Right cardiac atrium (tissue), 5 donors: ENCODE data around the gene SLC6A3. TPM values are rescaled to one million over a fixed set of nuclear protein-coding genes. Genes with fewer than 3 reads are reported as not detected.
"Not testable (repeated sequence)": the region's sequence is repeated elsewhere in the genome, so short reads cannot be mapped to it uniquely, and the experiment has no call there.

Experiments used
- ATAC-seq, 2 donors: fragments of 200-7000 bp; cut with Tn5 transposase; one replicate each; pipeline versions ENCODE4 v1.8.0 to v1.9.1; 2020; ENCODE audit warnings: moderate library complexity in 2 of 2, mild to moderate bottlenecking in 1 of 2
- DNase-seq, 3 donors: peaks; one replicate each; pipeline ENCODE4 v3.0.0-alpha.2; 2020
- H3K27ac ChIP-seq: one replicate; pipeline ENCODE4 v1.5.1; 2013; ENCODE audit warnings: mild to moderate bottlenecking, low read length, control low read depth, moderate library complexity
- H3K27me3 ChIP-seq: one replicate; pipeline ENCODE4 v1.6.1; 2013; ENCODE audit not compliant: control insufficient read depth, insufficient read depth
- H3K4me1 ChIP-seq: one replicate; pipeline ENCODE4 v1.6.1; 2013; ENCODE audit warnings: low read length; ENCODE audit not compliant: control insufficient read depth, insufficient read depth
- H3K4me3 ChIP-seq: one replicate; pipeline ENCODE4 v1.5.1; 2013; ENCODE audit warnings: low read length, control low read depth
- H3K9me3 ChIP-seq: one replicate; pipeline ENCODE4 v1.6.1; 2013; ENCODE audit warnings: low read length; ENCODE audit not compliant: control insufficient read depth
- WGBS: extraction: QIAGEN DNeasy Blood & Tissue Kit; methylation state at CpG from one replicate; pipeline ENCODE4 v1.1.7; 2013; 5-methylcytosine and 5-hydroxymethylcytosine counted together
- intact Hi-C, 4 donors: fragments of 100-400 bp; cut with DNase I; formaldehyde crosslinking; loops; one replicate each; pipeline versions ENCODE4 v1.11.0 to v1.14.0; 2022 to 2023
- polyA plus RNA-seq: library from polyadenylated mRNA; stranded (reverse); fragments of 200-250 nt; gene quantifications from one replicate; pipeline ENCODE4 v1.2.3, GENCODE V29; 2013
- total RNA-seq, 4 donors: library from RNA; stranded (reverse); fragmentation: NEBNext Ultra II Directional; extraction: Animal tissue kit (Norgen Biotek cat#: 25700); gene quantifications; one replicate each; pipeline ENCODE4 v1.2.1, GENCODE V29; 2021
- donor health status: healthy with polysubstance abuse.
- donor health status: DM: no; HTN: yes; CAD: no.
- donor health status: DM: no; HTN: no; CAD: no.
- donor health status: DM: no; HTN: yes; CAD: no; lungs with severe emphysema.
- donor health status: DM: yes; HTN: yes; CAD: no.

Gene SLC6A3
- total and polyA plus RNA-seq, 5 donors = not detected

DNA sequence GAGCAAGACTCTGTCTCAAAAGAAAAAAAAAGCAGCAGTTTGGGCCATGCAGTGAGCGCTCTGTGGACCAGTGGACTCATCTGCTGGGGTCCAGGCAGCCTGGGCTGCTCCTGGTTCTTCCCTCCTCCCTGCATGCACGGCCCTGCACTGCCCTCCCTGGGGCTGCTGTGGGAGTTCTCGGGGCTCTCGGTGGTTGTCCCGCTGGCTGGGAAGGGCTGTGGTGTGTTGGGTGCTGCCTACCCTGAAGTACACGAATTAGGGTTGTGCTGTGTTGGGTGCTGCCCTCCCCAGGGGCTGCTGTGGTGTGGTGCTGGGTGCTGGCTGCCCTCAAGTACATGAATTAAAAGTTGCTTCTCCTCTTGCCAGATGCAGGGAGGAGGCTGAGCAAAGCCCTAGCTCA is 82.1 kb downstream of the SLC6A3 start:
- 49% methylated on average over 6 of the region's 6 CpGs for WGBS
- peak in 1 of 3 donors; percentile 4 for DNase-seq

DNA sequence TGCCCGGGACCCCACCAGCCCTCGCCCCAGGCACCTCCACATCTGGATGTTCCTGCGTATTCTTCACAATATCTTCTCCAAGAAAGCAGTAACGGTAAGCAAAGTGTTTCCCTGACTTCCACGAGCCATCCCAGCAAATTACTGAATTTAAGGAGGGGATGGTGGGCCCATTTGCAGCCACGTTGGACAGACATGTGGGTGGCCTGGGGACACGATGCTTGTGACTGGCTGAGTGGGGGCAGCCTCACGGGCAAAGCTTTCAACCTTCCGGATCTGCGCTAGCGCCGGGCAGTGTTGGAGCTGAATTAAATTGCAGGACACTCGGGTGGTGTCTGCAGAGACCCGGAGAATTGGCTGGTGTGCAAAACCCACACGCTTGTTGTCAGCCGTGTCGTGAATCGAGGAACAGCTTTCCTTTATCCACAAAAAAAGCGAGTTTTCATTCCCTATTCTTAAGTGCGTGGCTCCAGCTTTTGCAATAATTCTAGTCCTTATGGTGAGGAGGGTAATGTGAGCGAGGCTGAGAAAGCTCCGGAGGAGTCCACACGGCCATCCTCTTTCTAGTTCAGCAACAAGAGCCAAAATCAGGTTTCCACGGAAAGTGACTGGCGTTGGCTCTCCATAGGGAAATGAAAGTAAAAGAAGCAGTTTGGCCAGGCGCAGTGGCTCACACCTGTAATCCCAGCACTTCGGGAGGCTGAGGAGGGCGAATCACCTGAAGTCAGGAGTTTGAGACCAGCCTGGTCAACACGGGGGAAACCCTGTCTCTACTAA is 82.8 kb downstream of the SLC6A3 start:
- no peak overlapping the region for H3K4me3 ChIP-seq
- no peak overlapping the region for H3K27ac ChIP-seq
- no peak for DNase-seq
- intact Hi-C loops = no loop called here
- no peaks in the 10 kb centered on the region for H3K4me1 ChIP-seq
- no peaks in the 10 kb centered on the region for H3K27me3 ChIP-seq
- no peak for ATAC-seq
- H3K9me3 ChIP-seq = no peaks in the 10 kb centered on the region
- WGBS = 80% methylated on average over 29 of the region's 29 CpGs

More for the DNA sequence above, 82.1 kb downstream of the SLC6A3 start:
- no peaks in the 10 kb centered on the region for H3K27me3 ChIP-seq
- no peak overlapping the region for H3K27ac ChIP-seq
- H3K9me3 ChIP-seq = no peaks in the 10 kb centered on the region
- no peaks in the 10 kb centered on the region for H3K4me1 ChIP-seq
- intact Hi-C loops = no loop called here
- no peak for ATAC-seq
- H3K4me3 ChIP-seq = no peak overlapping the region

DNA sequence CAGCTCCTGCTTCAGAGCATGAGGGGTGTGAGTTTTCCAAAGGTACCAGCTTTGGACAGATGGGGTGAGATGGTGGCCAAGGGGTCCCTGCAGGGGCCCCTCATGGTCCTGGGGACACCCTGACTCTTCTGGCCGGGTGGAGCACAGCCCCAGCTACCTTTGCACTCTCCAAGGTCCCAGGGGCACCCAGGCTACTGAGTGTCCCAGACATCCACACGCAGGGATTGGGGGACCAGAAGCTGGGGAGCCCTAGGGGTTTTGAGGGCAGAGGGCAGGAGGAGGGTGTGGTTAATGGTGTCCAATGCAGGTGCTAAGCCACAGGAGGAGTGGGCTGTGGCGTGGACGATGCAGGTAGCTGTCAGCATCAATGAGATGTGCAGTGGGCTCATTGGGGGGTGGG is 84.4 kb downstream of the SLC6A3 start:
- DNase-seq = peak in 1 of 3 donors; percentile 8
- H3K9me3 ChIP-seq = no peaks in the 10 kb centered on the region
- H3K27me3 ChIP-seq = no peaks in the 10 kb centered on the region
- ATAC-seq = no peak
- H3K4me1 ChIP-seq = no peaks in the 10 kb centered on the region
- 68% methylated on average over 4 of the region's 4 CpGs for WGBS
- intact Hi-C loops = no loop called here
- no peak overlapping the region for H3K4me3 ChIP-seq
- H3K27ac ChIP-seq = no peak overlapping the region

- 78% methylated on average over 7 of the region's 7 CpGs for WGBS
- DNase-seq, H3K27me3 ChIP-seq, H3K4me3 ChIP-seq, H3K27ac ChIP-seq, ATAC-seq, H3K9me3 ChIP-seq, intact Hi-C loops, H3K4me1 ChIP-seq: not testable (repeated sequence)
These were observed 84.9 kb downstream of the SLC6A3 start for GRCh38 chr5:1360367-1360766.

DNA sequence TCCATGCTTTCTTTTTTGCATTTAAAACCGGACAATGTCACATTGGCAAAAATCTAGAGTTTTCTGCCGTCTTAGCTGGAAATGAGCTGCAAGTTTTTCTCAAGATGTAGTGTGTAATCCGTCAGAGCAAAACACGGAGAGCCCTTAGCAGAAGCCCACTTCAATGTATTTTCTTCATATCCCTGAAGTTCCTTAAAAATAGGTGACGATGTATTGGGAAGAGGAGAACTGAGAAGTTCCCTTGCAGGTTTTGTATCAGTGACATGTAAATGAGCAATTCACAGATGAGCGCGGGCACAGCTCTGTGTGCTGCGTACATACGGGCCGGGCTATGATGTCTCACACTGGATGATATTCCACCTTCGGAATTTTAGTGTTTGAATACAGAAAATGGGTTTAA is 85.5 kb downstream of the SLC6A3 start:
- no peak for ATAC-seq
- intact Hi-C loops = no loop called here
- Histone ChIP-seq H3K4me3 (no peak overlapping the region), H3K4me1 (no peaks in the 10 kb centered on the region), H3K9me3 (no peaks in the 10 kb centered on the region), H3K27ac (no peak overlapping the region), H3K27me3 (no peaks in the 10 kb centered on the region)
- DNase-seq = peak in 1 of 3 donors; percentile 5
- 86% methylated on average over 11 of the region's 11 CpGs for WGBS

DNA sequence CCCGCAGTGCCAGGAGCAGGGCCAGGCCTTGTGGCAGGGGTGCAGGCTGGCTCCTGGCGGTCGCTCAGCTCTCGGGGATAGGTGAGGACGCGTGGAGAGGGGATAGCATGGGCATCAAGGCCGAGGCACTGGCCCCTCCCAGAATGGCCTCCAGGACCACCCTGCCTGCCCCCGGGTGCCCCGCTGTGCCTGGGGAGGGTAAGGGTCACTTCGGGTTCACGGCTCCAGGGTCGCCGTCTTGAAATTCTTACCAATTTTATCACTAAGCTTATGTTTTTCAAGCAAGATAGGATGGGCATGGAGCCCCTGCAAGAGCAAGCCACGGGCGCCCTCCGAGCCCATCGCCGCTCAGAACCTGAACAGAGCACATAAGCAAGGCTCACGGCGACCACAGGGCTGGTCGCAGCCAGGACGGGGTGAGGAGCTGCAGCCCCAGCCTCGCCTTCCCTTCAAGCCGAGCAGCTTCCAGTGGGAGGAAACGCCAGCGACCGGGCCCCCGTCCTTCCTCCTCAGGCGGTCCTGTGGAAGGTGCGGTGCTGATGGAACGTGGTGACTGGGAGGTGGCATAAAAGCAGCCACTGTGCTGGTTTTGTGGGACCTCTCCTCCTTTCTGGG is 86.1 kb downstream of the SLC6A3 start:
- ATAC-seq (peak in 1 of 2 donors; percentile 9), DNase-seq (peak in 1 of 3 donors; percentile 39)
- Histone ChIP-seq H3K27me3 (no peaks in the 10 kb centered on the region), H3K9me3 (no peaks in the 10 kb centered on the region), H3K4me1 (no peaks in the 10 kb centered on the region), H3K4me3 (no peak overlapping the region), H3K27ac (no peak overlapping the region)
- 71% methylated on average over 31 of the region's 31 CpGs for WGBS
- intact Hi-C loops = no loop called here

- Histone ChIP-seq H3K27me3 (no peaks in the 10 kb centered on the region), H3K4me1 (no peaks in the 10 kb centered on the region), H3K4me3 (no peak overlapping the region), H3K9me3 (no peaks in the 10 kb centered on the region), H3K27ac (no peak overlapping the region)
- intact Hi-C loops = no loop called here
- ATAC-seq (peak in 1 of 2 donors; percentile 40), DNase-seq (no peak)
- WGBS = 74% methylated on average over 10 of the region's 10 CpGs
These were observed 86.6 kb downstream of the SLC6A3 start for GRCh38 chr5:1358726-1359025.

DNA sequence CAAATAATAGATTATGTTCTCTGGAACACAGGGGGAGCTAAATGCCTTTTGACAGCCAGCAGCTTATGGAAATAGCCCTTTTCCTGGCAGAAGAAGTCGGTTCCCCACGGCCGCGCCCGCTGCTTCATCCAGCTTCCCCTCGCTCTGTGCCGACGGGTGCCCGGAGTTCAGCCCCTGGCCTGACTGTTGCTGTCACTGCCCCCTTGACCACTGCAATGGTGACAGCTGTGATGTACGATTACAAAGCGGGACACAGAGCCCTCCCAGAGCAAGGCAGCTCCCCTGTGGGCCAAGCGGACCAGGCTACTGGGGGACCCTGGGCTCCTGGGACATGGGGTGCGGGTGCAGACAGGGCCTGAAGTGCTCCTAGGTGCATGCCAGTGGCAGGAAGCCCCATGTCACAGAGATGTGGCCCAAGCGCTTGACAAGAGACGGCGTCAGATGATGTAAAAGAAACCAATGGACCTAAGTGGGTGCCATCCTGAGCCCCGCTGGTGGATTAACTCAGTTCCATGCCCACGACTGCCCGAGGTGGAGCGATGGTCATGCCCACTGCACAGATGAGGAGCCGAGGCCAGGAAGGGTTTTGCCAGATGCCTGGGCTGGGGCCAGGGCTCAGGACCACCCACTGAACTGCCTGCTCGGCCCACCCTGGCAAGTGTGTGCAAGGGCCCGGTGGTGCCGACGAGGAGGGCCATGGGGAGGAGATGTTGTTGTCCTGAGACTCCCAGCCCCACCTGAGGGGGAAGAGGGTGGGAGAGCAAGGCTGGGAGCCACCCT is 87.1 kb downstream of the SLC6A3 start:
- H3K4me1 ChIP-seq = no peaks in the 10 kb centered on the region
- no peak overlapping the region for H3K27ac ChIP-seq
- no peak for ATAC-seq
- DNase-seq = peak in 1 of 3 donors; percentile 39
- 84% methylated on average over 25 of the region's 25 CpGs for WGBS
- no peaks in the 10 kb centered on the region for H3K27me3 ChIP-seq
- no peak overlapping the region for H3K4me3 ChIP-seq
- H3K9me3 ChIP-seq = no peaks in the 10 kb centered on the region
- intact Hi-C loops = no loop called here

- Histone ChIP-seq H3K4me3 (no peak overlapping the region), H3K9me3 (no peaks in the 10 kb centered on the region), H3K4me1 (no peaks in the 10 kb centered on the region), H3K27ac (no peak overlapping the region), H3K27me3 (no peaks in the 10 kb centered on the region)
- ATAC-seq = no peak
- intact Hi-C loops = no loop called here
- WGBS = 71% methylated on average over 28 of the region's 28 CpGs
- DNase-seq = peak in 1 of 3 donors; percentile 37
These were observed 88.1 kb downstream of the SLC6A3 start for GRCh38 chr5:1356873-1357787.

DNA sequence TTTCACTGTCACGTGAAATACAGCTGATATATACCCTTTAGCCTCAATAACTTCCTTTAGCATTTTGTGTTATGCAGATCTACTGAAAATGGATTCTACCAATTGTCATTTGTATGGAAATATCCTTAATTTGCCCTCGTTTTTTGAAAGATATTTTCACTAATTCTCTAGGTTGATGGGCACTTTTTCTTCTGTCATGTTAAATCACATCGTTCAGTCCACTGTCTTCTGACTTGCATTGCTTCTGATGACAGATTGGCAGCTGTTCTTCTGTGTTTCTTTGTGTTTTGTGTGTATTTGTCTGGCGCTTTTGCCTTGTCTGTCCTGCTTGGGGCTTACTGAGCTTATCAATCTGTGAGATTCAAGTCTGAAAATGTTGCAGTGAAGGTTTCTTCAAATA is 90.7 kb downstream of the SLC6A3 start:
- H3K4me3 ChIP-seq = no peak overlapping the region
- 43% methylated on average over 4 of the region's 4 CpGs for WGBS
- no peaks in the 10 kb centered on the region for H3K4me1 ChIP-seq
- H3K27ac ChIP-seq = no peak overlapping the region
- intact Hi-C loops = no loop called here
- ATAC-seq = no peak
- no peak for DNase-seq
- H3K9me3 ChIP-seq = no peaks in the 10 kb centered on the region
- no peaks in the 10 kb centered on the region for H3K27me3 ChIP-seq
